Activated B cell treated with CpG ODN at 0.5 μM for 24 hours (primary cell): ENCODE data around the gene CDCA7L. TPM values are rescaled to one million over a fixed set of nuclear protein-coding genes. Genes with fewer than 3 reads are reported as not detected.
A peak's percentile ranks its signal among the peaks of the same experiment; 100 is the strongest.

Experiments
- ATAC-seq: fragments of 200-7000 bp; cut with Tn5 transposase; one replicate; pipeline ENCODE4 v1.10.0; 2021; ENCODE audit warnings: low read depth, mild to moderate bottlenecking, moderate library complexity
- CTCF ChIA-PET: fragments of 350-600 bp; sonication (Branson Sonifier 250); formaldehyde crosslinking; loops from one replicate; lab custom pipeline; 2021; ENCODE audit warnings: antibody characterized with exemption; lab: Charles Lee
- POLR2A ChIA-PET: fragments of 350-600 bp; sonication (Branson Sonifier 250); formaldehyde crosslinking; loops from one replicate; lab custom pipeline; 2021; ENCODE audit warnings: antibody characterized with exemption; lab: Charles Lee
- DNase-seq: peaks from one replicate; pipeline ENCODE4 v3.0.0; 2022
- H3K27ac Mint-ChIP-seq: one replicate; pipeline ENCODE4 v1.8.0; 2020; ENCODE audit warnings: mixed read lengths
- H3K27me3 Mint-ChIP-seq: one replicate; pipeline ENCODE4 v1.8.0; 2021; ENCODE audit warnings: mixed read lengths
- H3K36me3 Mint-ChIP-seq: one replicate; pipeline ENCODE4 v1.8.0; 2021; ENCODE audit warnings: low read depth, mixed read lengths
- H3K4me1 Mint-ChIP-seq: one replicate; pipeline ENCODE4 v1.8.0; 2021; ENCODE audit warnings: mixed read lengths
- H3K4me3 Mint-ChIP-seq: one replicate; pipeline ENCODE4 v1.8.0; 2020; ENCODE audit warnings: mild to moderate bottlenecking, mixed read lengths
- H3K9me3 Mint-ChIP-seq: one replicate; pipeline ENCODE4 v1.8.0; 2020; ENCODE audit warnings: mixed read lengths
- CTCF ChIP-seq: fragments of 200-600 bp; IDR thresholded peaks from one replicate; pipeline ENCODE4 v1.8.0; 2022; ENCODE audit warnings: antibody characterized with exemption, mild to moderate bottlenecking
- intact Hi-C: fragments of 100-400 bp; cut with micrococcal nuclease; formaldehyde crosslinking; loops from one replicate; pipeline ENCODE4 v1.15.1; 2024
- total RNA-seq: library from RNA; stranded (reverse); gene quantifications from 2 replicates; pipeline ENCODE4 v1.2.3, GENCODE V29; 2022

CDCA7L gene
- total RNA-seq, 1 donor from 2014 or later = 69.8 TPM

GRCh38 chr7:21898265-21898930, 47.3 kb downstream of the CDCA7L start:
- H3K27me3 Mint-ChIP-seq = no peaks in the 10 kb centered on the region
- H3K4me3 Mint-ChIP-seq = peak overlapping the region; percentile 81
- ChIA-PET CTCF (interaction anchor here (1.1 kb wide), 1 partner anchor 102 kb away, joined by 3 read pairs; no protein-coding TSS in a partner anchor), POLR2A (interaction anchor here (0.5 to 2.4 kb wide), 7 partner anchors 10 to 1283 kb away, joined by 3 to 26 read pairs (median 5); partner anchors contain the start of gene CDCA7L)
- DNase-seq = no peak
- intact Hi-C loops = loop anchor here (1.0 to 10.0 kb wide), 8 partner anchors 14 to 1101 kb away; partner anchors contain the start of gene CDCA7L
- H3K9me3 Mint-ChIP-seq = no peaks in the 10 kb centered on the region
- H3K4me1 Mint-ChIP-seq = peaks cover 24% of the 10 kb centered on the region
- peak overlapping the region; percentile 97 for H3K27ac Mint-ChIP-seq
- peak; percentile 92 for ATAC-seq
- peaks cover 42% of the 10 kb centered on the region for H3K36me3 Mint-ChIP-seq
- no peak for TF ChIP-seq CTCF

GRCh38 chr7:21893401-21893800, 52.3 kb downstream of the CDCA7L start:
- CTCF ChIA-PET = interaction anchor here (1.4 kb wide), 1 partner anchor 640 kb away, joined by 4 read pairs; no protein-coding TSS in a partner anchor
- Mint-ChIP-seq H3K9me3 (no peaks in the 10 kb centered on the region), H3K36me3 (peaks cover 4% of the 10 kb centered on the region), H3K4me1 (peaks cover 21% of the 10 kb centered on the region), H3K27me3 (no peaks in the 10 kb centered on the region), H3K27ac (no peak overlapping the region), H3K4me3 (no peak overlapping the region)
- DNase-seq = no peak
- no peak for TF ChIP-seq CTCF
- intact Hi-C loops = loop anchor here (10.0 kb wide), 1 partner anchor 389 kb away; no protein-coding TSS in a partner anchor
- POLR2A ChIA-PET = interaction anchor here (1.3 kb wide), 1 partner anchor 52 kb away, joined by 3 read pairs; no protein-coding TSS in a partner anchor
- ATAC-seq = no peak

GRCh38 chr7:21891291-21891690, 54.4 kb downstream of the CDCA7L start:
- ATAC-seq = no peak
- intact Hi-C loops = loop anchor here (10.0 kb wide), 1 partner anchor 386 kb away; no protein-coding TSS in a partner anchor
- no peak overlapping the region for H3K4me3 Mint-ChIP-seq
- ChIA-PET POLR2A (no interaction called here), CTCF (no interaction called here)
- no peak overlapping the region for H3K27ac Mint-ChIP-seq
- TF ChIP-seq CTCF = no peak
- no peak for DNase-seq
- no peaks in the 10 kb centered on the region for H3K9me3 Mint-ChIP-seq
- no peaks in the 10 kb centered on the region for H3K27me3 Mint-ChIP-seq
- peaks cover 7% of the 10 kb centered on the region for H3K36me3 Mint-ChIP-seq
- H3K4me1 Mint-ChIP-seq = peaks cover 3% of the 10 kb centered on the region

GRCh38 chr7:21887779-21888178, 57.9 kb downstream of the CDCA7L start:
- CTCF ChIA-PET = no interaction called here
- no peak for TF ChIP-seq CTCF
- intact Hi-C loops = no loop called here
- ATAC-seq (no peak), DNase-seq (no peak)
- Mint-ChIP-seq H3K27ac (no peak overlapping the region), H3K27me3 (no peaks in the 10 kb centered on the region), H3K9me3 (no peaks in the 10 kb centered on the region), H3K4me1 (peaks cover 3% of the 10 kb centered on the region), H3K4me3 (no peak overlapping the region), H3K36me3 (peaks cover 3% of the 10 kb centered on the region)
- POLR2A ChIA-PET = no interaction called here

- no peaks in the 10 kb centered on the region for H3K9me3 Mint-ChIP-seq
- CTCF ChIA-PET = no interaction called here
- no peaks in the 10 kb centered on the region for H3K27me3 Mint-ChIP-seq
- H3K36me3 Mint-ChIP-seq = peaks cover 3% of the 10 kb centered on the region
- POLR2A ChIA-PET = no interaction called here
- no peak for TF ChIP-seq CTCF
- intact Hi-C loops = no loop called here
- no peak overlapping the region for H3K4me3 Mint-ChIP-seq
- no peak for DNase-seq
- peaks cover 3% of the 10 kb centered on the region for H3K4me1 Mint-ChIP-seq
- no peak for ATAC-seq
- H3K27ac Mint-ChIP-seq = no peak overlapping the region
Observed at GRCh38 chr7:21887353-21887752, 58.3 kb downstream of the CDCA7L start.
